Measurements from ENCODE around the gene HID1.

GRCh38 chr17:75003957-75004355 is 31.4 kb upstream of the HID1 start:
- TF ChIP-seq CTCF (IDR thresholded peaks at IDR 0.05; ENCODE audit: poor library complexity, severe bottlenecking) (no peak), POLR2AphosphoS5 (IDR thresholded peaks at IDR 0.05) (no peak)

All from neural cell (in vitro differentiated cells).